ENCODE results near the gene ITPRID2. TPM values are rescaled to one million over a fixed set of nuclear protein-coding genes. Genes with fewer than 3 reads are reported as not detected.

The ITPRID2 gene
- total and polyA plus RNA-seq, 2 of the 8 experiments (the other 6 are each of a cell fraction or from before 2014, with no cell fraction given), result 1.9 to 12.6 TPM

- TF ChIP-seq CHD7 (IDR thresholded peaks at IDR 0.05; ENCODE audit: insufficient replicate concordance, low read length) (no peak), RNF2 (IDR thresholded peaks at IDR 0.05; ENCODE audit: borderline replicate concordance, low read depth, low read length, missing control alignments, poor library complexity, severe bottlenecking) (no peak), CEBPB (IDR thresholded peaks at IDR 0.05; ENCODE audit: low read depth, low read length) (no peak), RBBP5 (IDR thresholded peaks at IDR 0.05; ENCODE audit: borderline replicate concordance, low read depth, low read length) (no peak)
Measured at GRCh38 chr2:181907057-181907456, 15.5 kb downstream of the ITPRID2 start (continued).

All from H1 (cell line).